ENCODE measurements around the gene CCDC188.

Gene CCDC188

GRCh38 chr22:20184501-20185165 lies 33.8 kb upstream of the CCDC188 start:
- DNase-seq, result no peak

GRCh38 chr22:20183823-20184222 lies 33.0 kb upstream of the CCDC188 start:
- DNase-seq, result no peak

GRCh38 chr22:20183101-20183500 lies 32.2 kb upstream of the CCDC188 start:
- DNase-seq, result no peak

GRCh38 chr22:20182365-20182764 lies 31.5 kb upstream of the CCDC188 start:
- no peak for DNase-seq

GRCh38 chr22:20181884-20182236 lies 31.0 kb upstream of the CCDC188 start:
- no peak for DNase-seq

GRCh38 chr22:20181194-20181883 lies 30.5 kb upstream of the CCDC188 start:
- no peak for DNase-seq

GRCh38 chr22:20180640-20181039 lies 29.8 kb upstream of the CCDC188 start:
- no peak for DNase-seq

- no peak for DNase-seq
These were observed 29.4 kb upstream of the CCDC188 start for GRCh38 chr22:20180245-20180630.

- no peak for DNase-seq
These were observed 28.8 kb upstream of the CCDC188 start for GRCh38 chr22:20179455-20180244.

GRCh38 chr22:20178915-20179227 lies 28.0 kb upstream of the CCDC188 start:
- no peak for DNase-seq

- no peak for DNase-seq
These were observed 27.4 kb upstream of the CCDC188 start for GRCh38 chr22:20178075-20178914.

GRCh38 chr22:20177217-20177911 lies 26.5 kb upstream of the CCDC188 start:
- DNase-seq, result no peak

- no peak for DNase-seq
These were observed 25.7 kb upstream of the CCDC188 start for GRCh38 chr22:20176421-20177085.

- DNase-seq, result peak; percentile 64
These were observed 24.7 kb upstream of the CCDC188 start for GRCh38 chr22:20175597-20175900.

- no peak for DNase-seq
These were observed 24.1 kb upstream of the CCDC188 start for GRCh38 chr22:20174785-20175596.

- no peak for DNase-seq
These were observed 22.9 kb upstream of the CCDC188 start for GRCh38 chr22:20173772-20174171.

- DNase-seq, result no peak
These were observed 22.4 kb upstream of the CCDC188 start for GRCh38 chr22:20173246-20173645.

- no peak for DNase-seq
These were observed 21.3 kb upstream of the CCDC188 start for GRCh38 chr22:20172141-20172613.

GRCh38 chr22:20171288-20172140 lies 20.7 kb upstream of the CCDC188 start:
- no peak for DNase-seq

GRCh38 chr22:20170170-20170569 lies 19.3 kb upstream of the CCDC188 start:
- DNase-seq, result no peak
